Glomerular endothelial cell (primary cell): ENCODE measurements around the gene POM121L2. TPM values are rescaled to one million over a fixed set of nuclear protein-coding genes. Genes with fewer than 3 reads are reported as not detected.

ENCODE experiments used
- DNase-seq: peaks from one replicate; pipeline ENCODE4 v3.0.0-alpha.2; 2011; ENCODE audit warnings: low read depth, low spot score; ENCODE audit errors: extremely low read depth
- total RNA-seq: library from RNA; depleted of rRNA; stranded (reverse); fragments of >200 nt; gene quantifications from 2 replicates; pipeline ENCODE4 v1.2.3, GENCODE V29; 2015

The POM121L2 gene
- not detected in 2 replicates for total RNA-seq

GRCh38 chr6:27312146-27312949 lies at the start of gene POM121L2:
Gene POM121L2, minus strand, starts transcription at chr6:27312273. Its CDS starts 103 bp downstream, at chr6:27312170.
- DNase-seq: no peak

GRCh38 chr6:27359231-27359630 lies 47.2 kb upstream of the POM121L2 start:
- no peak for DNase-seq

GRCh38 chr6:27358786-27359185 lies 46.7 kb upstream of the POM121L2 start:
- no peak for DNase-seq

- no peak for DNase-seq
Measured at GRCh38 chr6:27352850-27353249, 40.8 kb upstream of the POM121L2 start.

- no peak for DNase-seq
Measured at GRCh38 chr6:27334141-27334540, 22.1 kb upstream of the POM121L2 start.

- no peak for DNase-seq
Measured at GRCh38 chr6:27333642-27334040, 21.6 kb upstream of the POM121L2 start.

GRCh38 chr6:27332692-27333641 lies 20.9 kb upstream of the POM121L2 start:
- DNase-seq: no peak

GRCh38 chr6:27327023-27327738 lies 15.1 kb upstream of the POM121L2 start:
- no peak for DNase-seq

- DNase-seq: no peak
Measured at GRCh38 chr6:27321901-27322300, 9.8 kb upstream of the POM121L2 start.

GRCh38 chr6:27321370-27321769 lies 9.3 kb upstream of the POM121L2 start:
- DNase-seq: no peak

- no peak for DNase-seq
Measured at GRCh38 chr6:27318973-27319372, 6.9 kb upstream of the POM121L2 start.

GRCh38 chr6:27314046-27314445 lies 2.0 kb upstream of the POM121L2 start:
- DNase-seq: no peak

GRCh38 chr6:27312950-27313271 lies 838 bp upstream of the POM121L2 start:
- DNase-seq: no peak

- no peak for DNase-seq
Measured at GRCh38 chr6:27311806-27312145, 297 bp downstream of the POM121L2 start.

GRCh38 chr6:27303613-27304272 lies 8.3 kb downstream of the POM121L2 start:
- no peak for DNase-seq

GRCh38 chr6:27297857-27298730 lies 14.0 kb downstream of the POM121L2 start:
- no peak for DNase-seq

- DNase-seq: no peak
Measured at GRCh38 chr6:27297484-27297856, 14.6 kb downstream of the POM121L2 start.

GRCh38 chr6:27296106-27296783 lies 15.8 kb downstream of the POM121L2 start:
- DNase-seq: no peak
